Measurements from ENCODE around the gene WWC2.

GRCh38 chr4:183192571-183192970 lies 93.5 kb downstream of the WWC2 start:
- TF ChIP-seq CTCF (IDR thresholded peaks at IDR 0.05 in 8 of 11, conservative IDR thresholded peaks at IDR 0.05 in 3 of 11) (no peak), POLR2AphosphoS5 (IDR thresholded peaks at IDR 0.05) (no peak), POLR2A (IDR thresholded peaks at IDR 0.05) (no peak)
